Breast epithelium (tissue), 3 donors: Measurements from ENCODE around the gene PPP1R3G.

Experiments used
- POLR2A ChIP-seq: fragments of 450-650 bp; IDR thresholded peaks from one replicate; pipeline ENCODE4 v1.6.1; 2016; ENCODE audit warnings: antibody characterized with exemption, mild to moderate bottlenecking, moderate library complexity
- TF ChIP-seq, protein P1 (sequence below), 3 donors: fragments of 450-650 bp; IDR thresholded peaks; one replicate each; pipeline ENCODE4 v1.5.1; 2016 to 2017; ENCODE audit warnings: antibody characterized with exemption in 3 of 3, mild to moderate bottlenecking in 3 of 3, moderate library complexity in 3 of 3

DNA sequence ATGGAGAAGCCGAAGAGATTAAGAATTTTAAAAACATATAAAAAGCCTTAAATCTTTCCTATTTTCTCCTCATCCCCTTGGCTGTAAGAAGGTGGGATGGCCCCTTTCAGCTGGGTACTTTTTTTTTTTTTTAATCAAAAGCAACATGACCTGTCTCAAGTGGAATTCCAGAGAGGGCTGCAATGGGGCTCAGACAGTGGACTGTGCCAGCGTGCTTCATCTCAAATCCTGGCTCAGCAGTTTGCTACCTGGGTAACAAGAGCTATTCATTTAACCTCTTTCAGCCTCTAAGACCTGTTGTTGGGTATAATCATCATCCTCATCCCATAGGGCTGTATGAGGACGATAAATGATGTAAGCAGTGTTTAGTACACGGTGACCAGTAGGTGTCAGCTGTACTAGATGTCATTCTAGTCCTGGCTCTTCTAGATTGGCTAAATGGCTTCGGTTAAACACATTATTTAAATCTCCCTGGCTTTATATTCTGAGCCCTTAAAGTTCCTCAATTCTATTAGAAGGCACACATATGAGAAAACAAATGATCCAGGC lies 6.9 kb upstream of the PPP1R3G start:
- TF ChIP-seq, protein P1, sequence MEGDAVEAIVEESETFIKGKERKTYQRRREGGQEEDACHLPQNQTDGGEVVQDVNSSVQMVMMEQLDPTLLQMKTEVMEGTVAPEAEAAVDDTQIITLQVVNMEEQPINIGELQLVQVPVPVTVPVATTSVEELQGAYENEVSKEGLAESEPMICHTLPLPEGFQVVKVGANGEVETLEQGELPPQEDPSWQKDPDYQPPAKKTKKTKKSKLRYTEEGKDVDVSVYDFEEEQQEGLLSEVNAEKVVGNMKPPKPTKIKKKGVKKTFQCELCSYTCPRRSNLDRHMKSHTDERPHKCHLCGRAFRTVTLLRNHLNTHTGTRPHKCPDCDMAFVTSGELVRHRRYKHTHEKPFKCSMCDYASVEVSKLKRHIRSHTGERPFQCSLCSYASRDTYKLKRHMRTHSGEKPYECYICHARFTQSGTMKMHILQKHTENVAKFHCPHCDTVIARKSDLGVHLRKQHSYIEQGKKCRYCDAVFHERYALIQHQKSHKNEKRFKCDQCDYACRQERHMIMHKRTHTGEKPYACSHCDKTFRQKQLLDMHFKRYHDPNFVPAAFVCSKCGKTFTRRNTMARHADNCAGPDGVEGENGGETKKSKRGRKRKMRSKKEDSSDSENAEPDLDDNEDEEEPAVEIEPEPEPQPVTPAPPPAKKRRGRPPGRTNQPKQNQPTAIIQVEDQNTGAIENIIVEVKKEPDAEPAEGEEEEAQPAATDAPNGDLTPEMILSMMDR (IDR thresholded peaks at IDR 0.05) = no peak
- no peak for TF ChIP-seq POLR2A
